HEK293 (cell line): ENCODE results near the gene RAI14.

ENCODE experiments used
- CTCF ChIA-PET: fragments of 350-600 bp; formaldehyde crosslinking; extraction: SDS; loops from one replicate; lab custom pipeline; 2021; ENCODE audit warnings: antibody characterized with exemption; lab: Yijun Ruan, JAX
- POLR2A ChIA-PET: fragments of 300-600 bp; formaldehyde crosslinking; extraction: SDS; loops from one replicate; lab custom pipeline; 2020; ENCODE audit warnings: antibody characterized with exemption, inconsistent platforms; lab: Yijun Ruan, JAX
- H3K27ac ChIP-seq: fragments of 200-500 bp; sonication (Bioruptor generic); 2 replicates; pipeline ENCODE4 v1.5.1; 2014; ENCODE audit warnings: low read depth, low read length, control low read depth, inconsistent platforms; ENCODE audit errors: extremely low read depth
- H3K36me3 ChIP-seq, 2 experiments: fragments of 200-500 bp in 1 of 2; sonication (Bioruptor generic) in 1 of 2; 1 replicate in 1 of 2; 2 replicates in 1 of 2; pipeline ENCODE4 v1.5.1; 2014 to 2017; ENCODE audit warnings: inconsistent platforms in 2 of 2, low read length in 2 of 2; ENCODE audit not compliant: control insufficient read depth in 2 of 2, insufficient read depth in 1 of 2
- H3K4me1 ChIP-seq: fragments of 200-500 bp; sonication (Bioruptor generic); 2 replicates; pipeline ENCODE4 v1.5.1; 2014; ENCODE audit warnings: mild to moderate bottlenecking, low read length, inconsistent platforms; ENCODE audit not compliant: control insufficient read depth, insufficient read depth
- H3K4me3 ChIP-seq: 2 replicates; pipeline ENCODE4 v1.5.1; 2011; ENCODE audit warnings: low read depth, mild to moderate bottlenecking, control low read depth, low read length, moderate library complexity
- H3K9me3 ChIP-seq: fragments of 200-500 bp; sonication (Bioruptor generic); 2 replicates; pipeline ENCODE4 v1.5.1; 2014; ENCODE audit warnings: low read depth, low read length, inconsistent platforms; ENCODE audit not compliant: control insufficient read depth, insufficient read depth
- BCL6B ChIP-seq: fragments of 450-650 bp; formaldehyde crosslinking; IDR thresholded peaks from 2 replicates; pipeline ENCODE4 v1.5.1; 2017; ENCODE audit warnings: missing biosample characterization, missing genetic modification characterization
- GLIS1 ChIP-seq: fragments of 450-650 bp; formaldehyde crosslinking; IDR thresholded peaks from 2 replicates; pipeline ENCODE4 v1.5.1; 2016; ENCODE audit warnings: missing biosample characterization, missing genetic modification characterization
- GLIS2 ChIP-seq: fragments of 450-650 bp; formaldehyde crosslinking; IDR thresholded peaks from 2 replicates; pipeline ENCODE4 v1.5.1; 2016; ENCODE audit warnings: missing biosample characterization, missing genetic modification characterization
- HOXD13 ChIP-seq: sonication (generic); formaldehyde crosslinking; IDR thresholded peaks from 2 replicates; pipeline ENCODE4 v1.8.0; 2022; ENCODE audit warnings: missing genetic modification reagents, borderline replicate concordance
- IKZF3 ChIP-seq: fragments of 450-650 bp; IDR thresholded peaks from 2 replicates; pipeline ENCODE4 v1.5.0; 2018; ENCODE audit warnings: missing biosample characterization, mild to moderate bottlenecking, missing genetic modification characterization, moderate library complexity
- KLF9 ChIP-seq: fragments of 450-650 bp; formaldehyde crosslinking; IDR thresholded peaks from 2 replicates; pipeline ENCODE4 v1.5.1; 2016; ENCODE audit warnings: missing biosample characterization, missing genetic modification characterization, low read depth
- MEIS1 ChIP-seq: sonication (generic); formaldehyde crosslinking; IDR thresholded peaks from 2 replicates; pipeline ENCODE4 v1.8.1; 2022; ENCODE audit warnings: missing genetic modification reagents, mild to moderate bottlenecking, borderline replicate concordance
- MYNN ChIP-seq: fragments of 450-650 bp; formaldehyde crosslinking; IDR thresholded peaks from 2 replicates; pipeline ENCODE4 v1.5.1; 2016; ENCODE audit warnings: missing biosample characterization, missing genetic modification characterization, borderline replicate concordance
- WT1 ChIP-seq: fragments of 450-650 bp; formaldehyde crosslinking; IDR thresholded peaks from 2 replicates; pipeline ENCODE4 v1.5.1; 2016; ENCODE audit warnings: missing biosample characterization, missing genetic modification characterization
- ZBTB7A ChIP-seq: fragments of 450-650 bp; formaldehyde crosslinking; IDR thresholded peaks from 2 replicates; pipeline ENCODE4 v1.5.1; 2016; ENCODE audit warnings: low read depth, missing biosample characterization, missing genetic modification characterization
- ZBTB8A ChIP-seq: fragments of 450-650 bp; formaldehyde crosslinking; IDR thresholded peaks from 2 replicates; pipeline ENCODE4 v1.5.1; 2016; ENCODE audit warnings: missing biosample characterization, missing genetic modification characterization
- ZNF112 ChIP-seq: fragments of 450-650 bp; formaldehyde crosslinking; IDR thresholded peaks from 2 replicates; pipeline ENCODE4 v1.5.0; 2017; ENCODE audit warnings: missing biosample characterization, missing genetic modification characterization
- ZNF211 ChIP-seq: fragments of 450-650 bp; formaldehyde crosslinking; IDR thresholded peaks from 2 replicates; pipeline ENCODE4 v1.5.1; 2016; ENCODE audit warnings: low read depth, missing biosample characterization, missing genetic modification characterization
- ZNF292 ChIP-seq: fragments of 450-650 bp; formaldehyde crosslinking; IDR thresholded peaks from 2 replicates; pipeline ENCODE4 v1.5.1; 2016; ENCODE audit warnings: low read depth, missing biosample characterization, missing genetic modification characterization, borderline replicate concordance
- ZNF335 ChIP-seq: fragments of 450-650 bp; formaldehyde crosslinking; conservative IDR thresholded peaks from 2 replicates; pipeline ENCODE4 v1.5.1; 2016; ENCODE audit warnings: missing biosample characterization, missing genetic modification characterization
- ZNF398 ChIP-seq: fragments of 450-650 bp; formaldehyde crosslinking; IDR thresholded peaks from 2 replicates; pipeline ENCODE4 v1.5.1; 2017; ENCODE audit warnings: missing biosample characterization, missing genetic modification characterization
- ZNF473 ChIP-seq: fragments of 450-650 bp; formaldehyde crosslinking; IDR thresholded peaks from 2 replicates; pipeline ENCODE4 v1.5.1; 2017; ENCODE audit warnings: missing biosample characterization, missing genetic modification characterization
- ZNF488 ChIP-seq: fragments of 450-650 bp; formaldehyde crosslinking; IDR thresholded peaks from 2 replicates; pipeline ENCODE4 v1.5.1; 2016; ENCODE audit warnings: missing biosample characterization, missing genetic modification characterization
- ZNF544 ChIP-seq: fragments of 450-650 bp; formaldehyde crosslinking; IDR thresholded peaks from 2 replicates; pipeline ENCODE4 v1.5.0; 2017; ENCODE audit warnings: missing biosample characterization, missing genetic modification characterization
- ZNF571 ChIP-seq: fragments of 450-650 bp; formaldehyde crosslinking; IDR thresholded peaks from 2 replicates; pipeline ENCODE4 v1.5.0; 2017; ENCODE audit warnings: missing biosample characterization, missing genetic modification characterization
- ZNF629 ChIP-seq: fragments of 450-650 bp; formaldehyde crosslinking; IDR thresholded peaks from 2 replicates; pipeline ENCODE4 v1.5.1; 2017; ENCODE audit warnings: missing biosample characterization, missing genetic modification characterization
- ZNF777 ChIP-seq: fragments of 450-650 bp; formaldehyde crosslinking; IDR thresholded peaks from 2 replicates; pipeline ENCODE4 v1.5.1; 2017; ENCODE audit warnings: missing biosample characterization, missing genetic modification characterization, borderline replicate concordance
- TF ChIP-seq, protein P1 (sequence below): fragments of 450-650 bp; formaldehyde crosslinking; IDR thresholded peaks from 2 replicates; pipeline ENCODE4 v1.5.1; 2016; ENCODE audit warnings: missing biosample characterization, missing genetic modification characterization
- TF ChIP-seq, protein P2 (sequence below): fragments of 450-650 bp; formaldehyde crosslinking; IDR thresholded peaks from 2 replicates; pipeline ENCODE4 v1.5.1; 2016; ENCODE audit warnings: missing biosample characterization, missing genetic modification characterization

Gene RAI14

DNA sequence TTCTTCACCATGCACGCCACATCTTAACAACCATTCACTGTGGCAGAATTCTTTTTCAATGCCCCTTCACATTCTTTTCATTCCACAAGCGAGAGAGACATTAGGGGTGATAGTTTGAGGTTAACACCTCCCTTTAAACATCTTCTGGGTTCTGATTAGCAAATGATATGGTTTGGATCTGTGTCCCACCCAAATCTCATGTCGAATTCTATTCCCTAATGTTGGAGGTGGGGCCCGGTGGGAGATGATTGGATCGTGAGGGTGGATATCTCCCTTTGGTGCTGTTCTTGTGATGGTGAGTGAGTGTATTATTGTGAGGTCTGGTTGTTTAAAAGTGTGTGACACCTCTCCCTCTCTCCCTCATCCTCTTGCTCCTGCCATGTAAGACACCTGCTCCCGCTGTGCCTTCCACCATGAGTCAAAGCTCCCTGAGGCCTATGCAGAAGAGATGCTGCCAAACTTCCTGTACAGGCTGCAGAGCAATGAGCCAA lies 46.1 kb upstream of the RAI14 start (continued):
- TF ChIP-seq ZNF211 (no peak), ZNF629 (tag by site-specific recombination) (peak; percentile 18; the same call in 1 of the 2 replicates), ZNF398 (tag by site-specific recombination) (no peak), ZNF488 (tag by site-specific recombination) (no peak), ZBTB8A (tag by site-specific recombination) (no peak), WT1 (tag by site-specific recombination) (no peak)
- TF ChIP-seq, all 188 proteins: peak for 7

DNA sequence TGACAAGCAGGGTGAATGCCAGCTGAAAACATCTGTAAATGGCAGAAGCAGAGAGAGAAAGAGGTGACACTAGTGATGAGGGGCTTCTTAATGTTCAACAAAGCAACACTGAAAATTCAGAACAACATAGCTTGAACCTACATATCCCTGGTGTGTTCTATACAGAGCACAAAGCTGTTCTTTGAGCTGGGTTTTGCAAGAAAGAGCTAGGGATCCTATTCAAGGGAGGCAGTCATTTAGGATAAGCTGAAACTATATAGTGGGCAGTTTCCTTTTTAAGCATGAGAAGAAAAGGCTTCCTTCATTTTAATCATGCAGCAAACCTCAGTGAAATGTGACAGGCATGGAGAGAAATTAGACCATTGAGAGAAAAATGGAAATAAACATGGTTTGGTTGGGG lies 45.6 kb upstream of the RAI14 start:
- no peak overlapping the region for H3K4me3 ChIP-seq
- H3K36me3 ChIP-seq = no peaks in the 10 kb centered on the region
- H3K27ac ChIP-seq = no peak overlapping the region
- peaks cover 26% of the 10 kb centered on the region for H3K4me1 ChIP-seq
- ChIA-PET CTCF (interaction anchor here (0.6 to 3.2 kb wide), 6 partner anchors 14 to 287 kb away, joined by 3 to 10 read pairs (median 3); no protein-coding TSS in a partner anchor), POLR2A (no interaction called here)
- TF ChIP-seq MEIS1 (CRISPR knock-in tag) = no peak
- no peak for TF ChIP-seq MYNN (tag by site-specific recombination)
- no peak for TF ChIP-seq ZBTB7A
- TF ChIP-seq GLIS1 (tag by site-specific recombination) = no peak
- TF ChIP-seq, protein P1, sequence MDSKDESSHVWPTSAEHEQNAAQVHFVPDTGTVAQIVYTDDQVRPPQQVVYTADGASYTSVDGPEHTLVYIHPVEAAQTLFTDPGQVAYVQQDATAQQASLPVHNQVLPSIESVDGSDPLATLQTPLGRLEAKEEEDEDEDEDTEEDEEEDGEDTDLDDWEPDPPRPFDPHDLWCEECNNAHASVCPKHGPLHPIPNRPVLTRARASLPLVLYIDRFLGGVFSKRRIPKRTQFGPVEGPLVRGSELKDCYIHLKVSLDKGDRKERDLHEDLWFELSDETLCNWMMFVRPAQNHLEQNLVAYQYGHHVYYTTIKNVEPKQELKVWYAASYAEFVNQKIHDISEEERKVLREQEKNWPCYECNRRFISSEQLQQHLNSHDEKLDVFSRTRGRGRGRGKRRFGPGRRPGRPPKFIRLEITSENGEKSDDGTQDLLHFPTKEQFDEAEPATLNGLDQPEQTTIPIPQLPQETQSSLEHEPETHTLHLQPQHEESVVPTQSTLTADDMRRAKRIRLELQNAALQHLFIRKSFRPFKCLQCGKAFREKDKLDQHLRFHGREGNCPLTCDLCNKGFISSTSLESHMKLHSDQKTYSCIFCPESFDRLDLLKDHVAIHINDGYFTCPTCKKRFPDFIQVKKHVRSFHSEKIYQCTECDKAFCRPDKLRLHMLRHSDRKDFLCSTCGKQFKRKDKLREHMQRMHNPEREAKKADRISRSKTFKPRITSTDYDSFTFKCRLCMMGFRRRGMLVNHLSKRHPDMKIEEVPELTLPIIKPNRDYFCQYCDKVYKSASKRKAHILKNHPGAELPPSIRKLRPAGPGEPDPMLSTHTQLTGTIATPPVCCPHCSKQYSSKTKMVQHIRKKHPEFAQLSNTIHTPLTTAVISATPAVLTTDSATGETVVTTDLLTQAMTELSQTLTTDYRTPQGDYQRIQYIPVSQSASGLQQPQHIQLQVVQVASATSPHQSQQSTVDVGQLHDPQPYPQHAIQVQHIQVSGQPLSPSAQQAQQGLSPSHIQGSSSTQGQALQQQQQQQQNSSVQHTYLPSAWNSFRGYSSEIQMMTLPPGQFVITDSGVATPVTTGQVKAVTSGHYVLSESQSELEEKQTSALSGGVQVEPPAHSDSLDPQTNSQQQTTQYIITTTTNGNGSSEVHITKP (tag by site-specific recombination) = no peak
- no peak for TF ChIP-seq ZNF777 (tag by site-specific recombination)
- TF ChIP-seq ZNF571 (tag by site-specific recombination) = no peak
- TF ChIP-seq ZNF544 (tag by site-specific recombination) = no peak
- no peak for TF ChIP-seq ZNF112 (tag by site-specific recombination)
- no peaks in the 10 kb centered on the region for H3K9me3 ChIP-seq

DNA sequence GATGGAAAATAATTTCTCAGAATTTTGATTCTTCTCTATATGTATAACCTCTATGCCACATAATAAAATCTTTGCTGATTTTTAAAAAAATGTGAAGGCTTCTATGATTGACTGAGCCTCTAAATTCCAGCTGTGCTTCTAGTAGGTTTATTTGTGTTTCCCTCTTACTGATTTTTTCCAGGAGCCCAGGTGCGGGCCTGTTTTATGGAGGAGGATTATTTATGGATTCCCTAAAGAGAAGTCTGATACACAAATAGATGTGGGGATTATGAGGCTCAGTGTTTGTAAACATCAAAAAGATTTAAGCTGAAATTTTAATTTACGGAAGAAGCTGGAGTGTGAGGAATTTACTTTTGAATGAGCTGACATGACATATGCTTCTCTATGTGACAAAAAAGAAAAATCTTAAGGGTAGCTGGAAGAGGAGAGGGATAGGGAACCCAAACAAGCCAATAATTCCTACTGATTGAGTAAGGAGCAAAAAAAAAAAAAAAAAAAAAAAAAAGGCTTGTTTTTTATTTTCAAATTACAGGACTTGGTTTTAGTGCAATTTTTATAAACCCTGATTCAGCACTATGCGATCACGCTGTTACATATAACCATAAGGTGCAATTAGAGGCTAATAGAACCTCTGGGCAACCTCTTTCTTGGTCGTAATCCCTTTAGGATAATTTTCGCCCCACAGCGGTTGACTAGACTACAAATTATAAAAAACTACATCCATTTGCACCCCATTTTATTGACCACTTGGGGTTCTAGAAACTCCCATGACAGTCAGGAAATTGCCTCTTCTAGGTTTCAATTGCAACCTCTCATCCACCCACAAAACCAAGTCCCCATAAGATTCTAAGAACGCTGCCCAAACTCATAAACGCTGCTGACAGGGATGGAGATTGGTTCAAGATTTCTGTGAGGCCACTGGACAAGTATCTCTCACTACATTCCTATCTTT lies 44.4 kb upstream of the RAI14 start:
- Histone ChIP-seq H3K4me1 (peaks cover 26% of the 10 kb centered on the region), H3K27ac (no peak overlapping the region), H3K4me3 (no peak overlapping the region), H3K9me3 (no peaks in the 10 kb centered on the region), H3K36me3 (no peaks in the 10 kb centered on the region)
- ChIA-PET CTCF (interaction anchor here (3.2 kb wide), 1 partner anchor 87 kb away, joined by 10 read pairs; no protein-coding TSS in a partner anchor), POLR2A (no interaction called here)
- TF ChIP-seq GLIS2 (tag by site-specific recombination) (no peak), ZNF473 (tag by site-specific recombination) (no peak), IKZF3 (tag by site-specific recombination) (no peak), HOXD13 (CRISPR knock-in tag) (no peak), KLF9 (tag by site-specific recombination) (no peak), ZNF292 (no peak), ZNF335 (tag by site-specific recombination) (peak; percentile 34; the same call in 1 of the 2 replicates), BCL6B (tag by site-specific recombination) (peak; percentile 63; the same call in 1 of the 2 replicates)
- TF ChIP-seq, protein P2, sequence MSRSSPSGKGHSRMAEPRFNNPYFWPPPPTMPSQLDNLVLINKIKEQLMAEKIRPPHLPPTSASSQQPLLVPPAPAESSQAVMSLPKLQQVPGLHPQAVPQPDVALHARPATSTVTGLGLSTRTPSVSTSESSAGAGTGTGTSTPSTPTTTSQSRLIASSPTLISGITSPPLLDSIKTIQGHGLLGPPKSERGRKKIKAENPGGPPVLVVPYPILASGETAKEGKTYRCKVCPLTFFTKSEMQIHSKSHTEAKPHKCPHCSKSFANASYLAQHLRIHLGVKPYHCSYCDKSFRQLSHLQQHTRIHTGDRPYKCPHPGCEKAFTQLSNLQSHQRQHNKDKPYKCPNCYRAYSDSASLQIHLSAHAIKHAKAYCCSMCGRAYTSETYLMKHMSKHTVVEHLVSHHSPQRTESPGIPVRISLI (tag by site-specific recombination) = 0 out of 2 replicates have a peak, but pooled peaks have one; percentile 53
